OCI-LY3 (cell line): ENCODE data around the gene MED20.

ENCODE experiments used
- EZH2phosphoT487 ChIP-seq: fragments of 200-600 bp; shearing (Covaris generic); IDR thresholded peaks from 2 replicates; pipeline ENCODE4 v1.6.1; 2018; ENCODE audit warnings: antibody characterized with exemption, mixed run types, low read depth
- TF ChIP-seq, protein P1 (sequence below): fragments of 200-600, 300-600 bp; sonication (generic); IDR thresholded peaks from 2 replicates; pipeline ENCODE4 v1.5.1; 2014; ENCODE audit warnings: antibody characterized with exemption, low read length, low read depth

DNA sequence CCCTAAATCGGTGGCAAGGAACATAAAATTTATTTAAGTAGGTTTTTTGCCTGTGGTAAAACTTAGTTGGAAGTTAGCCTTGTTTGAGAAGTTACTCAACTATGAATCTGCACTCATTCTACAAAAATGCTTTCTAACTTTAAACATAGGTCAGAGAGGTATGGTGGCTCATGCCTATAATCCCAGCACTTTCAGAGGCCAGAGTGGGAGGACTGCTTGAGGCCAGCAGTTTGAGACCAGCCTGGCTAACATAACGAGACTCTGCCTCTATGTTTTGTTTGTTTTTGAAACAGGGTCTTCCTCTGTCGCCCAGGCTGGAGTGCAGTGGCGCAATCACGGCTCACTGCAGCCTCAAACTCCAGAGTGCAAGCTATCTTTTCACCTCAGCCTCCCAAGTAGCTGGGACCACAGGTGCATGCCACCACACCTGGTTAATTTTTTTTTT is 42.0 kb downstream of the MED20 start:
- TF ChIP-seq, protein P1, sequence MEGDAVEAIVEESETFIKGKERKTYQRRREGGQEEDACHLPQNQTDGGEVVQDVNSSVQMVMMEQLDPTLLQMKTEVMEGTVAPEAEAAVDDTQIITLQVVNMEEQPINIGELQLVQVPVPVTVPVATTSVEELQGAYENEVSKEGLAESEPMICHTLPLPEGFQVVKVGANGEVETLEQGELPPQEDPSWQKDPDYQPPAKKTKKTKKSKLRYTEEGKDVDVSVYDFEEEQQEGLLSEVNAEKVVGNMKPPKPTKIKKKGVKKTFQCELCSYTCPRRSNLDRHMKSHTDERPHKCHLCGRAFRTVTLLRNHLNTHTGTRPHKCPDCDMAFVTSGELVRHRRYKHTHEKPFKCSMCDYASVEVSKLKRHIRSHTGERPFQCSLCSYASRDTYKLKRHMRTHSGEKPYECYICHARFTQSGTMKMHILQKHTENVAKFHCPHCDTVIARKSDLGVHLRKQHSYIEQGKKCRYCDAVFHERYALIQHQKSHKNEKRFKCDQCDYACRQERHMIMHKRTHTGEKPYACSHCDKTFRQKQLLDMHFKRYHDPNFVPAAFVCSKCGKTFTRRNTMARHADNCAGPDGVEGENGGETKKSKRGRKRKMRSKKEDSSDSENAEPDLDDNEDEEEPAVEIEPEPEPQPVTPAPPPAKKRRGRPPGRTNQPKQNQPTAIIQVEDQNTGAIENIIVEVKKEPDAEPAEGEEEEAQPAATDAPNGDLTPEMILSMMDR: no peak
- TF ChIP-seq EZH2phosphoT487: no peak
